ENCODE measurements around the gene ACSL6. TPM values are rescaled to one million over a fixed set of nuclear protein-coding genes. Genes with fewer than 3 reads are reported as not detected.

ACSL6 gene
- total and polyA plus RNA-seq, 10 of the 15 experiments (the other 5 are each of a cell fraction or from before 2014, with no cell fraction given) = 0.06 to 0.53 TPM; not detected in 8

GRCh38 chr5:132013006-132013689, 1.7 kb upstream of the ACSL6 start:
- Histone ChIP-seq H3K9ac (ENCODE audit: control insufficient read depth, insufficient read depth, low read length) (no peak overlapping the region), H3K4me2 (ENCODE audit: control insufficient read depth, insufficient read depth) (no peak overlapping the region), H3K27ac (ENCODE audit: control insufficient read depth, insufficient read depth) (no peak overlapping the region), H4K20me1 (ENCODE audit: control insufficient read depth, insufficient read depth) (no peaks in the 10 kb centered on the region), H3K9me3 (replicated peaks; ENCODE audit: control insufficient read depth, insufficient read depth, low read length) (no peaks in the 10 kb centered on the region), H2AFZ (ENCODE audit: control insufficient read depth, low read depth, low read length) (no peak overlapping the region), H3K4me1 (ENCODE audit: control insufficient read depth, insufficient read depth, low read length) (peaks cover 5% of the 10 kb centered on the region), H3K27me3 (replicated peaks in 1 of 2; ENCODE audit: control insufficient read depth in 2 of 2, insufficient read depth in 2 of 2, low read length in 1 of 2) (peaks cover 16 to 29% of the 10 kb centered on the region in 2 experiments), H3K4me3 (no peak overlapping the region), H3K79me2 (ENCODE audit: control insufficient read depth, insufficient read depth, low read length) (no peaks in the 10 kb centered on the region), H3K36me3 (ENCODE audit: control insufficient read depth in 2 of 2, insufficient read depth in 2 of 2, low read length in 1 of 2) (no peaks in the 10 kb centered on the region)
- TF ChIP-seq SMARCA5 (IDR thresholded peaks at IDR 0.05) (no peak), HDAC6 (IDR thresholded peaks at IDR 0.05; ENCODE audit: unreplicated experiment) (no peak), PAX8 (IDR thresholded peaks at IDR 0.05) (no peak), FOXK2 (IDR thresholded peaks at IDR 0.05) (no peak), ATF3 (IDR thresholded peaks at IDR 0.05; ENCODE audit: borderline replicate concordance, extremely low read depth, low read depth, low read length) (no peak), MYB (IDR thresholded peaks at IDR 0.05; ENCODE audit: borderline replicate concordance, low read depth, low read length) (no peak), RFX5 (IDR thresholded peaks at IDR 0.05; ENCODE audit: low read depth, low read length) (no peak), SPI1 (IDR thresholded peaks at IDR 0.05; ENCODE audit: borderline replicate concordance, insufficient read depth, low read depth, low read length) (no peak), CTCF (IDR thresholded peaks at IDR 0.05 in 2 of 3, conservative IDR thresholded peaks at IDR 0.05 in 1 of 3; ENCODE audit: control insufficient read depth in 2 of 3, extremely low read depth in 1 of 3, insufficient read depth in 1 of 3, low read depth in 3 of 3, low read length in 3 of 3) (no peak)
- ChIA-PET CTCF (interaction anchor here (1.0 to 2.3 kb wide), 2 partner anchors 48 to 424 kb away, joined by 3 to 6 read pairs; partner anchors contain the start of gene IL3), POLR2A (interaction anchor here (0.6 kb wide), 1 partner anchor 79 kb away, joined by 3 read pairs; no protein-coding TSS in a partner anchor), RAD21 (ENCODE audit: unreplicated experiment) (no interaction called here), SMC1A (ENCODE audit: uncharacterized antibody, unreplicated experiment) (no interaction called here)
- no TSS peak for BruUV-seq (replicated peaks)
- intact Hi-C loops (cut with micrococcal nuclease; ENCODE audit: unreplicated experiment) = no loop called here
- DNase-seq (ENCODE audit: low read depth, low spot score) (no peak), FAIRE-seq (no peak), ATAC-seq (peak; percentile 20)
- in situ Hi-C loops (cut with MboI) = no loop called here
- WGBS (ENCODE audit: insufficient coverage, insufficient replicate concordance, low lambda C conversion rate, missing lambda C conversion rate) = 95% methylated on average over 5 of the region's 5 CpGs
